ENCODE data around the gene SPAG6.

Gene SPAG6

GRCh38 chr10:22329150-22329549 lies 16.1 kb upstream of the SPAG6 start:
- H3K36me3 ChIP-seq (ENCODE audit: control insufficient read depth, insufficient read depth, low read length): no peaks in the 10 kb centered on the region
- no peaks in the 10 kb centered on the region for H3K27me3 ChIP-seq (replicated peaks; ENCODE audit: control insufficient read depth, insufficient read depth, low read length)
- TF ChIP-seq, protein P1, sequence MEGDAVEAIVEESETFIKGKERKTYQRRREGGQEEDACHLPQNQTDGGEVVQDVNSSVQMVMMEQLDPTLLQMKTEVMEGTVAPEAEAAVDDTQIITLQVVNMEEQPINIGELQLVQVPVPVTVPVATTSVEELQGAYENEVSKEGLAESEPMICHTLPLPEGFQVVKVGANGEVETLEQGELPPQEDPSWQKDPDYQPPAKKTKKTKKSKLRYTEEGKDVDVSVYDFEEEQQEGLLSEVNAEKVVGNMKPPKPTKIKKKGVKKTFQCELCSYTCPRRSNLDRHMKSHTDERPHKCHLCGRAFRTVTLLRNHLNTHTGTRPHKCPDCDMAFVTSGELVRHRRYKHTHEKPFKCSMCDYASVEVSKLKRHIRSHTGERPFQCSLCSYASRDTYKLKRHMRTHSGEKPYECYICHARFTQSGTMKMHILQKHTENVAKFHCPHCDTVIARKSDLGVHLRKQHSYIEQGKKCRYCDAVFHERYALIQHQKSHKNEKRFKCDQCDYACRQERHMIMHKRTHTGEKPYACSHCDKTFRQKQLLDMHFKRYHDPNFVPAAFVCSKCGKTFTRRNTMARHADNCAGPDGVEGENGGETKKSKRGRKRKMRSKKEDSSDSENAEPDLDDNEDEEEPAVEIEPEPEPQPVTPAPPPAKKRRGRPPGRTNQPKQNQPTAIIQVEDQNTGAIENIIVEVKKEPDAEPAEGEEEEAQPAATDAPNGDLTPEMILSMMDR (IDR thresholded peaks at IDR 0.05; ENCODE audit: insufficient read depth, low read length, poor library complexity, severe bottlenecking): no peak
- H3K4me3 ChIP-seq (replicated peaks; ENCODE audit: low read depth, low read length): no peak overlapping the region
- DNase-seq (ENCODE audit: extremely low read depth, insufficient read length): no peak

DNA sequence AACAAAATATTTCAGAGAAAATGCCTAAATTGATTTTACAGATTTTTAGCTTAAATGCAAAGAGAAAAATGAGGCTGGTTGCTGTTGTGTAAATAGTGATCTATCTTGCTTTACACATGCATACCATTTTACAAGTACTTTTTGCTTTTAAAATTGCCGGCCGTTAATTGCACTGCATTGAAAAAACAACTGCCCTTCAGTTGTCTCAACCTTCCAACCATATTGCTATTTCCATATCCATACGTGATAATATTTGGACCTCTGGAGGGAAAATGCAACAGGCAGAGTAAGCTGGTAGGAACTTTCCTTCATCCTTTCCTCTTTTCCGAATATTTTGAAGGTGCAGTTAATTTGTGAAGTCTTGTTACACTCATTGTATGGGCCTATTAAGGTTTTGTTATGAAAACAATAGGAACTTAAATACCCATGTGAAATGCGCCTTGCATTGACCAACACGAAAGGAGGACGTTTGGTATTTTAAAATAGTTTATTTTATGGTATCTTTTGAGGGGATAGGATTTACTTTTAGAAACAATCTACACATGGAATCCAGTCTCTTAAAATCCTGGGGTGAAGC lies 13.1 kb upstream of the SPAG6 start:
- Histone ChIP-seq H3K36me3 (ENCODE audit: control insufficient read depth, insufficient read depth, low read length) (no peaks in the 10 kb centered on the region), H3K4me3 (replicated peaks; ENCODE audit: low read depth, low read length) (no peak overlapping the region), H3K27me3 (replicated peaks; ENCODE audit: control insufficient read depth, insufficient read depth, low read length) (peaks cover 2% of the 10 kb centered on the region; the same call in 1 of the 2 replicates)
- no peak for DNase-seq (ENCODE audit: extremely low read depth, insufficient read length)
- TF ChIP-seq, protein P1 (IDR thresholded peaks at IDR 0.05; ENCODE audit: insufficient read depth, low read length, poor library complexity, severe bottlenecking): no peak

DNA sequence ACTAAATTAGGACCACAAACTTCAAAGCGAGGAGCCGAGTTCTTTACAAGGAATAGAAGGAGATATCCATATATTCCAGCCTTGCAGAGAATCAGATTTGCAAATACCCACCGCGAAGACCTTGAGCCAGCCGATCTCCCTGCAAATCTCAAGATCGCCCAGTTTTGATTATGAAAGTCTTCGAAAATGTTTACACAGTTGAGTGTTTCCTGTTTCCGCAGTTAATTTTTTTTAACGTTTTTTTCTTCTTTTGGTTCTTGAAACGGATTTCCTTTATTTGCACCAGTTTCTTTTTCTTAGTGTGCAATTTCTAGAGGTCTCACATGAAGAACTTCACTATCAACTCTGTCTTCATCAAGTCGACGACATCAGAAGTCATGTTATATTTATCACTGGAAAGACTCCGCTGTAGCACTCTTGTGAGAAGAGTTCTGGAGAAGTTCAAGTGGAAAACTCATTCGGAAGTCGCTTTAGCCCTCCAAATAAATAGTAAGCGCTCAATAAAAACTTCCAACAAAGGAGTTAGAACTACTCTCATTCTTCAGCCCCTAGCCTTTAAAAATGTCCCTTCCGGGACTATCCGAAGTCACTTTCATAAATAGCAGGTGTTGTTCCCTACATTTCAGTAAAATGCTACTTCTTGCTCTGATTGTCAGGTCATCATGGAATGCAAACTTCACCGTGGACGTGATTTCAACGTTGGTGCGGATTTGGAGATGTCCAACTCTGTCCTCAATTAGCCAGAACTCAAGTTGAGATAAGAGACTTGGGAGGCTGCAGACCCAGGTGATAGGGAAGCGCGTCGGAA lies 11.9 kb upstream of the SPAG6 start:
- no peak overlapping the region; the same call in 1 of the 2 replicates for H3K4me3 ChIP-seq (replicated peaks; ENCODE audit: low read depth, low read length)
- no peaks in the 10 kb centered on the region for H3K36me3 ChIP-seq (ENCODE audit: control insufficient read depth, insufficient read depth, low read length)
- no peak for DNase-seq (ENCODE audit: extremely low read depth, insufficient read length)
- H3K27me3 ChIP-seq (replicated peaks; ENCODE audit: control insufficient read depth, insufficient read depth, low read length): peaks cover 2% of the 10 kb centered on the region
- TF ChIP-seq, protein P1 (IDR thresholded peaks at IDR 0.05; ENCODE audit: insufficient read depth, low read length, poor library complexity, severe bottlenecking): no peak

GRCh38 chr10:22333975-22334282 lies 11.4 kb upstream of the SPAG6 start:
- TF ChIP-seq, protein P1 (IDR thresholded peaks at IDR 0.05; ENCODE audit: insufficient read depth, low read length, poor library complexity, severe bottlenecking): no peak
- no peak for DNase-seq (ENCODE audit: extremely low read depth, insufficient read length)
- Histone ChIP-seq H3K27me3 (replicated peaks; ENCODE audit: control insufficient read depth, insufficient read depth, low read length) (peaks cover 2% of the 10 kb centered on the region), H3K36me3 (ENCODE audit: control insufficient read depth, insufficient read depth, low read length) (no peaks in the 10 kb centered on the region), H3K4me3 (replicated peaks; ENCODE audit: low read depth, low read length) (no peak overlapping the region)

DNA sequence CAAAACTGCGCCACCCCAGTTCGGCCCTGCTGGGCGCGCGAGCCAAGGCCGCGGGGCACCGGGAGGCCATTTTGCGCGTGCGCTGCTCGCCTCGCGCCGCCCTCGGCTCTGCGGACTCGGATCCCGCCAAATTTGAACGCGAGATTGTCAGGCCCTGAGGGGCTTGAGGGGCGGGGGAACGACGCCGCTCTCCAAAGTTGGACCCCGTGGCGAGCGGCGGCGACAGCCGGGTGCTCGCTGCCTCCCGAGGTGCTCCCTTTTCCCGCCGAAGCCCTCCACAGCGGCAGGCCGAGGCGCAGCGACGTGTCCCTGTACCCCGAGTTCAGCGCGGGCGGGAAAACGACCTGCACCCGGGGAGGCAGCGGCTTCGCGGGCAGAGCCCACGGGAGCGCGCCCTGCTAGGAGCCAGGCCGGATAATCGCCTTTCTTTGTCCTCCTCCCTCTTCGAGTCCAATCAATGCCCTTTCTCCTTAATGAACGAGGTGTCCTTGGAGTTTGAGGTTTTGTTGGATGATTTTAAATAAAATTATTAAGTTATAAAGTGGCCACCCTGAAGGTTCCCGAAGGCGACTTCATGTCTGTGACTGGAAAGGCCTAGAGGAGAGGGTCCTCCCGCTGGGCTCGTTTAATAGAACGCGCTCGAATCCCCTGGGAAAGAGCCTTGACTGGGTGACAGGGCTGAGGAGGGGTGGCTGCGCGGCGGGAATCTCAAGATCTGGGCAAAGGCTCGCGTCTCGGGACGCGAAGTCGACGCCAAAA lies 10.7 kb upstream of the SPAG6 start:
- Histone ChIP-seq H3K36me3 (ENCODE audit: control insufficient read depth, insufficient read depth, low read length) (no peaks in the 10 kb centered on the region), H3K27me3 (replicated peaks; ENCODE audit: control insufficient read depth, insufficient read depth, low read length) (peaks cover 2% of the 10 kb centered on the region), H3K4me3 (replicated peaks; ENCODE audit: low read depth, low read length) (peak overlapping the region; percentile 61)
- TF ChIP-seq, protein P1 (IDR thresholded peaks at IDR 0.05; ENCODE audit: insufficient read depth, low read length, poor library complexity, severe bottlenecking): no peak
- no peak for DNase-seq (ENCODE audit: extremely low read depth, insufficient read length)

Measured in GM06990 (cell line).